Vagina (tissue), 2 donors: ENCODE measurements around the gene WIZ. TPM values are rescaled to one million over a fixed set of nuclear protein-coding genes. Genes with fewer than 3 reads are reported as not detected.

Source experiments
- DNase-seq, 2 donors: peaks; one replicate each; pipeline ENCODE4 v3.0.0-alpha.2; 2017; ENCODE audit errors: extremely low spot score in 2 of 2
- H3K27ac ChIP-seq: fragments of 200-600 bp; sonication (generic); one replicate; pipeline ENCODE4 v1.5.1; 2019
- H3K27me3 ChIP-seq: fragments of 200-600 bp; sonication (generic); one replicate; pipeline ENCODE4 v1.5.1; 2019
- H3K36me3 ChIP-seq, 2 donors: fragments of 200-600 bp; sonication (generic); one replicate each; pipeline ENCODE4 v1.5.1; 2017 to 2019
- H3K4me1 ChIP-seq: fragments of 200-600 bp; sonication (generic); one replicate; pipeline ENCODE4 v1.5.1; 2019
- H3K4me3 ChIP-seq, 2 donors: fragments of 200-600 bp; sonication (generic); 1 replicate in 1 of 2; 2 replicates in 1 of 2; pipeline ENCODE4 v1.5.1; 2016 to 2019
- H3K9me3 ChIP-seq: fragments of 200-600 bp; sonication (generic); one replicate; pipeline ENCODE4 v1.5.1; 2019
- POLR2A ChIP-seq, 2 donors: fragments of 450-650 bp; IDR thresholded peaks; one replicate each; pipeline ENCODE4 v1.6.1; 2017; ENCODE audit warnings: antibody characterized with exemption in 2 of 2, mild to moderate bottlenecking in 2 of 2, moderate library complexity in 2 of 2
- POLR2AphosphoS5 ChIP-seq, 2 donors: sonication (generic); formaldehyde crosslinking; IDR thresholded peaks; one replicate each; pipeline ENCODE4 v1.9.0; 2017; ENCODE audit warnings: antibody characterized with exemption in 2 of 2, mild to moderate bottlenecking in 2 of 2, low read depth in 1 of 2; ENCODE audit not compliant: insufficient read depth in 1 of 2
- intact Hi-C: fragments of 100-400 bp; cut with DNase I; formaldehyde crosslinking; loops from one replicate; pipeline ENCODE4 v1.15.1; 2023
- total RNA-seq: library from RNA; depleted of rRNA; stranded (reverse); fragments of >200 nt; gene quantifications from one replicate; pipeline ENCODE4 v1.2.3, GENCODE V29; 2016
- TF ChIP-seq, protein P1 (sequence below), 3 experiments: fragments of 450-650 bp in 2 of 3; fragments of 200-600 bp in 1 of 3; sonication (generic) in 1 of 3; IDR thresholded peaks; one replicate each; pipeline ENCODE4 v1.5.1; 2017 to 2019; ENCODE audit warnings: antibody characterized with exemption in 3 of 3, mild to moderate bottlenecking in 2 of 3, moderate library complexity in 2 of 3

WIZ gene
- total RNA-seq, 1 donor from 2014 or later = 44.4 TPM

DNA sequence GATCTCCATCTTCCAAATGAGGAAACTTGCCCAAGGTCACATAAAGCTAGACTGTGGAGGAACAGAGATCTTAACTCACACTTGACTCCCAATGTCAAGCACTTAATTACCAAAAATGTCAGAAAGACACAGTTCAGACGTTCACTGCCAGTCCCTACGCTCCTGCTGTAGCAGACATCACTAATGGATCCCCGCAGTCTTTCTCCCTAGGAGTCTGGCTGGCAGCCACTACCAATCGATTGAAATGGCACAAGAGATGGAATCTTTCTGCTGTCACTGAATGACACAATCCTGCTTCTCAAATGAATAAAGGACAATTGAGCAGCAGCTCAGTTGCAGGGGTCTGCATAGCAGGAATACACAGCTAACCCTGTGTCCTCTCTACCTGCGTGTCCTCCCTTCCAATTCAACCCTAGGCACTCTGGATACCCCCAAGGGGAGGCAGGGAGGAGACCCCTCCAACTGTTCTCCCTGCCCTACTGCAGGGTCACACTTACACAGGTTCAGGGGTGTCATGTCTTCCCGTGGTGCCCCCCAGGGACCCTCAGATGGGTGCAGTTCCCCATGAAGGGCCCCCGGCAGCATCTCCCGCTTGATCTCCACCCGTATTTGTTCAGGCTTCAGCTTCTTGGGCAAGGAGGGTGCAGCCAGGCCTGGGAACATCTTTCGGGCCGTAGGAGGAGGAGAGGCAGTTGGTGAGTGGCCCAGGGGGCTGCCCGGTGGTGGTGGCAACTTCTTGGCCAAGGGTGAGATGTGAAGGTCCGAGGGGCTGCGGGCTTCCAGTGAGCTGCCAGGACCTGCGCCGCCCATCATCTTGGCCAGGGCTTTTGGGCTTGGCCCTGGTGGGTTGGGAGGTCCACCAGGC, 23.0 kb downstream of the WIZ start:
- TF ChIP-seq POLR2A (IDR thresholded peaks at IDR 0.05) (no peak), POLR2AphosphoS5 (IDR thresholded peaks at IDR 0.05; ENCODE audit: insufficient read depth in 1 of 2, low read depth in 1 of 2) (no peak)
- TF ChIP-seq, protein P1, sequence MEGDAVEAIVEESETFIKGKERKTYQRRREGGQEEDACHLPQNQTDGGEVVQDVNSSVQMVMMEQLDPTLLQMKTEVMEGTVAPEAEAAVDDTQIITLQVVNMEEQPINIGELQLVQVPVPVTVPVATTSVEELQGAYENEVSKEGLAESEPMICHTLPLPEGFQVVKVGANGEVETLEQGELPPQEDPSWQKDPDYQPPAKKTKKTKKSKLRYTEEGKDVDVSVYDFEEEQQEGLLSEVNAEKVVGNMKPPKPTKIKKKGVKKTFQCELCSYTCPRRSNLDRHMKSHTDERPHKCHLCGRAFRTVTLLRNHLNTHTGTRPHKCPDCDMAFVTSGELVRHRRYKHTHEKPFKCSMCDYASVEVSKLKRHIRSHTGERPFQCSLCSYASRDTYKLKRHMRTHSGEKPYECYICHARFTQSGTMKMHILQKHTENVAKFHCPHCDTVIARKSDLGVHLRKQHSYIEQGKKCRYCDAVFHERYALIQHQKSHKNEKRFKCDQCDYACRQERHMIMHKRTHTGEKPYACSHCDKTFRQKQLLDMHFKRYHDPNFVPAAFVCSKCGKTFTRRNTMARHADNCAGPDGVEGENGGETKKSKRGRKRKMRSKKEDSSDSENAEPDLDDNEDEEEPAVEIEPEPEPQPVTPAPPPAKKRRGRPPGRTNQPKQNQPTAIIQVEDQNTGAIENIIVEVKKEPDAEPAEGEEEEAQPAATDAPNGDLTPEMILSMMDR (IDR thresholded peaks at IDR 0.05) = no peak
- no peak for DNase-seq
- no peaks in the 10 kb centered on the region for H3K9me3 ChIP-seq
- H3K27ac ChIP-seq = no peak overlapping the region
- intact Hi-C loops = no loop called here
- no peak overlapping the region for H3K4me3 ChIP-seq
- H3K36me3 ChIP-seq = peaks cover 0 to 48% of the 10 kb centered on the region in 2 donors
- peaks cover 44% of the 10 kb centered on the region for H3K4me1 ChIP-seq
- H3K27me3 ChIP-seq = no peaks in the 10 kb centered on the region

DNA sequence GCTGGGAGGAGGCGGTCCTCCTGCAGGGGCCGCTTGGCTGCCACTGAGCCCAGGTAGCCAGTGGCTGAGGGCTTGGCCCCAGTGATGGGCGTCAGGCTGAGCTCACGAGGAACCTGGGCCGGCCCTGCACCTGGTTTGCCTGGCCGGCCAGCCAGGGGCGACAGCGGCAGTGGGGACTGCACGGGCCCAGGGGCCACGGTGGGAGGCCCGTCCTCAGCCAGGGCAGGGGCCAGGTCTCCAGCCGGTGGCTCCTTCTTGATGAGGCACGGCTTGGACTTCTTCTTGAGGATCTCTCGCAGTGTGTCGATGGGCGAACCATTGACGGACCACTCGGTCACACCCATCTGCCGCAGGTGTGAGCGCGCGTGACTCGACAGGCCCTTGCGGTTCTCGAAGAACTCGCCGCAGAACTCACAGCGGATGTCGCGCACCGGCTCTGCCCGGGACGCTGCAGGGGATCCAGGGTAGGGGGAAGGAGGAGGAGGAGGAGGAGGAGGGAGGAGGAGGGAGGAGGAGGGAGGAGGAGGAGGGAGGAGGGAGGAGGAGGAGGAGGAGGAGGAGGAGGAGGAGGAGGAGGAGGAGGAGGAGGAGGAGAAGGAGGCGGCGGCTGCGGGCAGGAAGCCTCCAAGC, 24.3 kb downstream of the WIZ start:
- Histone ChIP-seq H3K4me1 (peaks cover 43% of the 10 kb centered on the region), H3K27me3 (no peaks in the 10 kb centered on the region), H3K36me3 (peaks cover 0 to 48% of the 10 kb centered on the region in 2 donors), H3K4me3 (no peak overlapping the region), H3K9me3 (no peaks in the 10 kb centered on the region), H3K27ac (no peak overlapping the region)
- intact Hi-C loops = no loop called here
- TF ChIP-seq POLR2A (IDR thresholded peaks at IDR 0.05) = no peak
- TF ChIP-seq POLR2AphosphoS5 (IDR thresholded peaks at IDR 0.05; ENCODE audit: insufficient read depth in 1 of 2, low read depth in 1 of 2) = no peak
- TF ChIP-seq, protein P1 (IDR thresholded peaks at IDR 0.05) = no peak
- no peak for DNase-seq

DNA sequence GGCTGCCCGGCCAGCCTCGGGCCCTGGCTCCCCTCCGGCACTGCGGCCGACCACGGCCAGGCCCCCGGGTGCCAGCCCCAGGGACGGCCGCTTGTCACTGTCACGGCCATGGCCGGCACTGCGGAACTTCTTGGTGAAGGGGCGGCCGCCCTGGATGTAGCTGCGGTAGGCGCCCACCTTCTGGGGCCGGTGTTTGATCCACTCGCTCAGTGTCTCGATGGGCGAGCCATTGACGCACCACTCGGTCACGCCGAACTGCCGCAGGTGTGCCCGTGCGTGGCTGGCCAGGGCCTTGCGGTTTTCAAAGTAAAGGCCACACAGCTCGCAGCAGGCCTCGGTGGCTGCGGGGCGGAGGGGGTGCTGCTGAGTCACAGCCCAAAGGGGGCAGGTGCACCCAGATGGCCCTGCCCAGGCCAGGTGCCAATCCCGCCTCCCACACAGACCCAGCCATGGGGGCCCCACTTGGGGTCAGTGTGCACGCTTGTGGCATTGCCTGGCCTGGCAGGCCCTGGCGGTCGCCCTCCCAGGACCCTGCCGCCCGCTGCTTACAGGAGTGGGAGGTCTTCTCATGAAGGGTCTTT, 25.0 kb downstream of the WIZ start:
- intact Hi-C loops = no loop called here
- peaks cover 43% of the 10 kb centered on the region for H3K4me1 ChIP-seq
- H3K9me3 ChIP-seq = no peaks in the 10 kb centered on the region
- TF ChIP-seq, protein P1 (IDR thresholded peaks at IDR 0.05) = no peak
- TF ChIP-seq POLR2A (IDR thresholded peaks at IDR 0.05) (no peak), POLR2AphosphoS5 (IDR thresholded peaks at IDR 0.05; ENCODE audit: insufficient read depth in 1 of 2, low read depth in 1 of 2) (no peak)
- DNase-seq = no peak
- peaks cover 0 to 48% of the 10 kb centered on the region in 2 donors for H3K36me3 ChIP-seq
- no peak overlapping the region for H3K27ac ChIP-seq
- no peak overlapping the region for H3K4me3 ChIP-seq
- no peaks in the 10 kb centered on the region for H3K27me3 ChIP-seq

DNA sequence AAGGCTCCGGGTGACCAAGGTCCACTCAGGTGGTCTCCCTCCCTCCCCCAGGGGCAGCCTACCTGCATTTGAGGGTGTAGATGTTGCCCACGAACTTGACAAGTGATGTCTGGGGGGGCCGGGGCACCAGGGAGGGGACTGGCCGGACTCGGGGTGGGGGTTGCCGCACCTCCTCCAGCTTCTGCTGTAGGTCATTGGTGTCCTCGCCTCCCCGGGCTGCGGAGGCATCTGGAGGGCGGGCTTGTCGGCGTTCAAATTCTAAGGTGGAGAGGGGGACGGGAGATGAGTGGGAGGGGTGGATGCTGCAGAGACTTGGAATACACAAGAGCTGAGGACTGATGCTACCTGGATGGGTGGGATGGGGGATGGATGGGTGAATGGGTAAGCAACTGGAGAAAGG, 25.6 kb downstream of the WIZ start:
- TF ChIP-seq POLR2AphosphoS5 (IDR thresholded peaks at IDR 0.05; ENCODE audit: insufficient read depth in 1 of 2, low read depth in 1 of 2) = no peak
- no peak for TF ChIP-seq POLR2A (IDR thresholded peaks at IDR 0.05)
- TF ChIP-seq, protein P1 (IDR thresholded peaks at IDR 0.05) = no peak
- Histone ChIP-seq H3K4me1 (peaks cover 42% of the 10 kb centered on the region), H3K36me3 (peaks cover 0 to 48% of the 10 kb centered on the region in 2 donors), H3K9me3 (no peaks in the 10 kb centered on the region), H3K27ac (no peak overlapping the region), H3K27me3 (no peaks in the 10 kb centered on the region), H3K4me3 (no peak overlapping the region)
- no peak for DNase-seq
- intact Hi-C loops = no loop called here
